ENCODE results near the gene TSPAN18.

GRCh38 chr11:44737245-44738085 lies 10.7 kb downstream of the TSPAN18 start:
- TF ChIP-seq, protein P1, sequence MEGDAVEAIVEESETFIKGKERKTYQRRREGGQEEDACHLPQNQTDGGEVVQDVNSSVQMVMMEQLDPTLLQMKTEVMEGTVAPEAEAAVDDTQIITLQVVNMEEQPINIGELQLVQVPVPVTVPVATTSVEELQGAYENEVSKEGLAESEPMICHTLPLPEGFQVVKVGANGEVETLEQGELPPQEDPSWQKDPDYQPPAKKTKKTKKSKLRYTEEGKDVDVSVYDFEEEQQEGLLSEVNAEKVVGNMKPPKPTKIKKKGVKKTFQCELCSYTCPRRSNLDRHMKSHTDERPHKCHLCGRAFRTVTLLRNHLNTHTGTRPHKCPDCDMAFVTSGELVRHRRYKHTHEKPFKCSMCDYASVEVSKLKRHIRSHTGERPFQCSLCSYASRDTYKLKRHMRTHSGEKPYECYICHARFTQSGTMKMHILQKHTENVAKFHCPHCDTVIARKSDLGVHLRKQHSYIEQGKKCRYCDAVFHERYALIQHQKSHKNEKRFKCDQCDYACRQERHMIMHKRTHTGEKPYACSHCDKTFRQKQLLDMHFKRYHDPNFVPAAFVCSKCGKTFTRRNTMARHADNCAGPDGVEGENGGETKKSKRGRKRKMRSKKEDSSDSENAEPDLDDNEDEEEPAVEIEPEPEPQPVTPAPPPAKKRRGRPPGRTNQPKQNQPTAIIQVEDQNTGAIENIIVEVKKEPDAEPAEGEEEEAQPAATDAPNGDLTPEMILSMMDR (IDR thresholded peaks at IDR 0.05) = no peak
- no peak for TF ChIP-seq POLR2A (IDR thresholded peaks at IDR 0.05)
- TF ChIP-seq POLR2AphosphoS5 (IDR thresholded peaks at IDR 0.05) = no peak

Measured in gastroesophageal sphincter (tissue), 3 donors.